GM19467 (cell line): ENCODE data around the gene PTCSC3.

ENCODE experiments used
- ATAC-seq: cut with Tn5 transposase; IDR thresholded peaks from one replicate; pipeline ENCODE4 v1.9.1; 2021; ENCODE audit warnings: mild to moderate bottlenecking, moderate library complexity; ENCODE audit not compliant: unreplicated experiment

The PTCSC3 gene

GRCh38 chr14:36086629-36087395 lies 89.7 kb downstream of the PTCSC3 start:
- ATAC-seq, result no peak

GRCh38 chr14:36085861-36086260 lies 90.7 kb downstream of the PTCSC3 start:
- ATAC-seq, result no peak
